ENCODE data around the gene TOX4. TPM values are rescaled to one million over a fixed set of nuclear protein-coding genes. Genes with fewer than 3 reads are reported as not detected.

Gene TOX4
- total RNA-seq, 1 donor from 2014 or later, result 35.7 TPM

DNA sequence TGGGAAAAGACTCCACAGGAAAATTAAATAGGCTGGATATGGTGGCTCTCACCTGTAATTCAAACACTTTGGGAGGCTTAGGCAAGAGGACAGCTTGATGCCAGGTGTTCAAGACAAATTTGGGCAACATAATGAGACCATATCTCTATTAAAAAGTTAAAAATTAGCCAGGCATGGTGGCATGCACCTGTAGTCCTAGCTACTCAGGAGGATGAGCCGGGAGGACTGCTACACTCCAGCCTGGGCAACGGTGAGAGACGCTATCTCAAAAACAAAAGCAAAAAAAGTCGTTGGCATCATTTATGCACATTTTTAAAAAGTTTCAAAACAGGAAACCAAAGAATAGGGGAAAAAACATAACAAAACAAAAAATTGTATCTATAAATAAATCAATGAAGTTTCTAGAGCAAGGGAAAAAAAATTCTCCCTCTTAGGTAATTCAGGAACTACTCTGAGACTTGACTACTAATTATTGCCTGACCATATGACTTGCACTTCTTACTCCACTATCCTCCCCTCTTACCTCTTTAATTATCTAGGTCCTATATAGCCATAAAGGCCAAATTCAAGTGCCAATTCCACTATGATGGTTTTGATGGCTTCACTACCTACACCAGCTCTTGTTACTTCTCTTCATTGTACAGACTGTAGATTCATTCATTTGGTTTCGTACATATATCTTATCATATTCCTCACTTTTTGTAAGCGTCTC, 32.6 kb downstream of the TOX4 start:
- Histone ChIP-seq H4K20me1 (ENCODE audit: low read depth) (peaks cover 7% of the 10 kb centered on the region), H3K27me3 (no peaks in the 10 kb centered on the region), H3K9me3 (ENCODE audit: low read depth) (no peaks in the 10 kb centered on the region), H3K27ac (no peak overlapping the region), H3K36me3 (peaks cover 9% of the 10 kb centered on the region), H3K4me1 (peaks cover 16% of the 10 kb centered on the region), H3K4me2 (peak overlapping the region; percentile 93), H3K4me3 (peak overlapping the region; percentile 75), H2AFZ (replicated peaks) (no peak overlapping the region), H3K9ac (peak overlapping the region; percentile 56), H3F3A (ENCODE audit: low read depth) (peaks cover 18% of the 10 kb centered on the region), H3K79me2 (ENCODE audit: low read depth) (peaks cover 66% of the 10 kb centered on the region)
- H3K9me3 Mint-ChIP-seq, result peaks cover 5% of the 10 kb centered on the region
- H3K27me3 Mint-ChIP-seq (ENCODE audit: insufficient read depth, low read depth), result peaks cover 2% of the 10 kb centered on the region
- TF ChIP-seq EZH2 (IDR thresholded peaks at IDR 0.05), result no peak
- TF ChIP-seq EZH2phosphoT487 (IDR thresholded peaks at IDR 0.05), result no peak
- TF ChIP-seq, protein P1, sequence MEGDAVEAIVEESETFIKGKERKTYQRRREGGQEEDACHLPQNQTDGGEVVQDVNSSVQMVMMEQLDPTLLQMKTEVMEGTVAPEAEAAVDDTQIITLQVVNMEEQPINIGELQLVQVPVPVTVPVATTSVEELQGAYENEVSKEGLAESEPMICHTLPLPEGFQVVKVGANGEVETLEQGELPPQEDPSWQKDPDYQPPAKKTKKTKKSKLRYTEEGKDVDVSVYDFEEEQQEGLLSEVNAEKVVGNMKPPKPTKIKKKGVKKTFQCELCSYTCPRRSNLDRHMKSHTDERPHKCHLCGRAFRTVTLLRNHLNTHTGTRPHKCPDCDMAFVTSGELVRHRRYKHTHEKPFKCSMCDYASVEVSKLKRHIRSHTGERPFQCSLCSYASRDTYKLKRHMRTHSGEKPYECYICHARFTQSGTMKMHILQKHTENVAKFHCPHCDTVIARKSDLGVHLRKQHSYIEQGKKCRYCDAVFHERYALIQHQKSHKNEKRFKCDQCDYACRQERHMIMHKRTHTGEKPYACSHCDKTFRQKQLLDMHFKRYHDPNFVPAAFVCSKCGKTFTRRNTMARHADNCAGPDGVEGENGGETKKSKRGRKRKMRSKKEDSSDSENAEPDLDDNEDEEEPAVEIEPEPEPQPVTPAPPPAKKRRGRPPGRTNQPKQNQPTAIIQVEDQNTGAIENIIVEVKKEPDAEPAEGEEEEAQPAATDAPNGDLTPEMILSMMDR (IDR thresholded peaks at IDR 0.05), result no peak
- no peak for DNase-seq (ENCODE audit: low spot score)
- H3K27ac Mint-ChIP-seq, result no peak overlapping the region
- peaks cover 38% of the 10 kb centered on the region for H3K4me1 Mint-ChIP-seq
- peaks cover 16% of the 10 kb centered on the region for H3K36me3 Mint-ChIP-seq
- H3K4me3 Mint-ChIP-seq, result peak overlapping the region; percentile 99

DNA sequence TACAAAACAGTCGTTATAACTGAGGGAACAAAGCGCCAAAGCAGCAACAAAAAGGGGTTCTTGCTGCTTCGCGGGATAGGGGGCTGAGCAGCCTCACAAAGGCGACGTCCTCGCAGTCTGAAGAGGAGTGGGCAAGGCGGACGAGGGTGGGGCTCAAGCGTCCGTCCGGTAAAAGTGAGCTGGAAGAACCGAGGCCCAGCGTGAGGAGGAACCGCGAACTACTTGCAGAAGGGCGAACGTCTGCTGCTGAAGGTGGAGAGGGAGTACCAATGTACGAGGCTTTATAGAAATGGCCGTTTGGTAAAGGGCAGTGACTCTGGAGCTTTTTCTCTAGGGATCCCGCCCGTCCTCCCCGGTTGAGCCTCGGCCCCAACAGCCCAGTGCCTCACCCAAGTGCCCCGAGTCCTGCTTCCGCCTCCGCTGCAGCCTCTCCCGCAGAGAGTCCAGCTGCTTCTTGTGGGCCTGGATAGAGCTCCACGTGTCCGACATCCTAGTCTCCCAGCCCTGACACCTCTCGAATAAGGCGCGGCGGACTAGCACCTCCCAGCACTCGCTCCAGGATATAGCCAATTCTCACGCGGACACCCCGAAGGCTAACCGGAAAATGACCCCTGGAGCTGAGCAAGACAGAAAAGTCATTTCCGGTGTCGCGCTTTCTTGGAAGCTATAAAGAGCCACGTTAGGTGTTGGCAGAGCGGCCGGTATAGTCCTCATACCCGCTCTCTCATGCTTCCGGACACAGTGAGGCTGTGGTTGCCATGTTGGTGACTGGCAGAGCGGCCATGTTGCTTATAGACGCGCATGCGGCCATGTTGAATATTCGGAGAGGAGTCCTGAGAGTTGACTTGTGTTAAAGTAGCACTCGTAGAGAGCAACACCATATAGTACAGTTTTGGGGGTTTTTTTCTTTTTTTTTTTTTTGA, 34.0 kb downstream of the TOX4 start, which contains the start of gene METTL3:
TSS of gene METTL3 (minus strand) at position 606 of the 923 bp plus-strand sequence. CDS start at position 489, 117 bp downstream.
- Histone ChIP-seq H2AFZ (replicated peaks) (peak within 1 kb of the TSS; percentile 63), H3K79me2 (ENCODE audit: low read depth) (peaks cover 51% of the 10 kb centered on the region), H3K4me3 (peak within 1 kb of the TSS; percentile 75), H3K36me3 (peaks cover 9% of the 10 kb centered on the region), H3F3A (ENCODE audit: low read depth) (peaks cover 22% of the 10 kb centered on the region), H3K27me3 (no peaks in the 10 kb centered on the region), H3K9ac (peak within 1 kb of the TSS; percentile 56), H4K20me1 (ENCODE audit: low read depth) (peaks cover 7% of the 10 kb centered on the region), H3K9me3 (ENCODE audit: low read depth) (no peaks in the 10 kb centered on the region), H3K4me2 (peak within 1 kb of the TSS; percentile 93), H3K4me1 (peaks cover 16% of the 10 kb centered on the region), H3K27ac (peak within 1 kb of the TSS; percentile 36)
- no peak for TF ChIP-seq EZH2 (IDR thresholded peaks at IDR 0.05)
- TF ChIP-seq EZH2phosphoT487 (IDR thresholded peaks at IDR 0.05), result peak; percentile 17
- TF ChIP-seq, protein P1 (IDR thresholded peaks at IDR 0.05), result no peak
- Mint-ChIP-seq H3K27ac (peak within 1 kb of the TSS; percentile 98), H3K27me3 (ENCODE audit: insufficient read depth, low read depth) (peaks cover 2% of the 10 kb centered on the region), H3K4me1 (peaks cover 40% of the 10 kb centered on the region), H3K4me3 (peak within 1 kb of the TSS; percentile 99), H3K36me3 (peaks cover 16% of the 10 kb centered on the region), H3K9me3 (peaks cover 5% of the 10 kb centered on the region)
- DNase-seq (ENCODE audit: low spot score), result peak; percentile 97

DNA sequence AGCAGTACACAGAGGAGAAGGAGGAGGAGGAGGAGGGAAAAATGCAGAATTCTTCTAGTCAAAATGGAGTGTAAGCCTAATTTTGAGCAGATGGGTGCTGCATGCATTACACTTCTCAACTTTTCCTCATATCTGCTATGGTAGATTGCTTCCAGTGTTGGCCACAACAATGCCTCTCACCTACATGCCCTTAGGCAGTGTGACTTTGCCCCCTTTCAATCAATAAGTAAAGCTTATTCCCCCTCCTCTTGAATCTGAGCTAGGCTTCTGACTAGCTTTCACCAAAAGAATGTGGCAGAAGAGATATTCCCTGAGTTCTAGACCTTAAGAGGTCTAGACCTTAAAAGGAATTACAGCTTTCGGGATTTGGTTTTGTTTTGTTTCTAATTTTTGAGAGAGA, 37.3 kb downstream of the TOX4 start:
- Histone ChIP-seq H3K79me2 (ENCODE audit: low read depth) (peaks cover 22% of the 10 kb centered on the region), H2AFZ (replicated peaks) (no peak overlapping the region), H4K20me1 (ENCODE audit: low read depth) (peaks cover 17% of the 10 kb centered on the region), H3K4me1 (peaks cover 37% of the 10 kb centered on the region), H3K27me3 (no peaks in the 10 kb centered on the region), H3K4me3 (no peak overlapping the region), H3K4me2 (no peak overlapping the region), H3K27ac (no peak overlapping the region), H3K9me3 (ENCODE audit: low read depth) (no peaks in the 10 kb centered on the region), H3F3A (ENCODE audit: low read depth) (peaks cover 54% of the 10 kb centered on the region), H3K9ac (no peak overlapping the region), H3K36me3 (no peaks in the 10 kb centered on the region)
- no peak for DNase-seq (ENCODE audit: low spot score)
- Mint-ChIP-seq H3K4me1 (peaks cover 42% of the 10 kb centered on the region), H3K27me3 (ENCODE audit: insufficient read depth, low read depth) (peaks cover 2% of the 10 kb centered on the region), H3K4me3 (no peak overlapping the region), H3K27ac (peak overlapping the region; percentile 79), H3K36me3 (peaks cover 6% of the 10 kb centered on the region), H3K9me3 (peaks cover 5% of the 10 kb centered on the region)
- TF ChIP-seq EZH2phosphoT487 (IDR thresholded peaks at IDR 0.05), result no peak
